Glomerular visceral epithelial cell (primary cell): ENCODE data around the gene CLEC7A.

Experiments used
- DNase-seq: peaks from one replicate; pipeline ENCODE4 v3.0.0-alpha.2; 2016; ENCODE audit errors: extremely low spot score

Gene CLEC7A

DNA sequence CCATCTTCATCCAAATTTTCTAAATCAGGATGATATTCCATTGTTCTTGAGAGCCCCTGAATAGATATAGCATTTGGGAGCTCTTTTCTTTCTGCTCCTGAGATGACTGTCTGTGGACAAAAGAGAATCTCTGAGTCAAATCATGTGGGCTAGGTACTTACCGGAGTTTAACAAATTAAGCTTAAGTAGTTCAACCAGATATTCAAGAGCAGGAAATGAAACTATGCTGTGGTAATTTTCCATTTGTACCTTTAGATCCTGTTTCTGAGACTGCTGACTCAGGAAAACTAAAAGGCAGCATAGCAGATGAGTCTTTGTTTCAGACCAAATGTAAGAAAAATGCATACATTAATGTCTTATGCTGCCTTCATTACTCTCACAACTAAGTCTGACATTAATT lies at the start of gene CLEC7A:
Gene CLEC7A (minus strand): TSS at position 158 of the 400 bp plus-strand sequence. CDS start 117 bp downstream, at position 41.
- no peak for DNase-seq

DNA sequence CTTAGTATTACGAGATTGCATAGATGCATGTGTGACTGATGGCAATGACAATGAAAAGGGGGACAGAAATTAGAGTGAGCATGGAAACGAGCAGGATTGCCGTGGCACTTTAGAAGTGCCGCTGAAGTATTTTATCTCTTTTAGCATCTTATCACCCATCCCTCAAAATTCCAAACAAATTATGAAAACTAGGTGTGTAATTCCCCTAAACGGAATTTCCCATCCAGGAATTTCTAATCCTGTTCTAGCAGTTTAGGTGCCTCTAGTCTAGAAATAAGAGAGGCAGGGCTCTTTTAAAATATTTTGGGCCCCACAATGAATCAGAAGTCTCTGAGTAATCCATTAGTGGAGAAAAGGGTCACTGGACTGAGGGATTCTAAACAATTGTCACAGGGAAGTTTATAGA lies 49.8 kb upstream of the CLEC7A start:
- no peak for DNase-seq

DNA sequence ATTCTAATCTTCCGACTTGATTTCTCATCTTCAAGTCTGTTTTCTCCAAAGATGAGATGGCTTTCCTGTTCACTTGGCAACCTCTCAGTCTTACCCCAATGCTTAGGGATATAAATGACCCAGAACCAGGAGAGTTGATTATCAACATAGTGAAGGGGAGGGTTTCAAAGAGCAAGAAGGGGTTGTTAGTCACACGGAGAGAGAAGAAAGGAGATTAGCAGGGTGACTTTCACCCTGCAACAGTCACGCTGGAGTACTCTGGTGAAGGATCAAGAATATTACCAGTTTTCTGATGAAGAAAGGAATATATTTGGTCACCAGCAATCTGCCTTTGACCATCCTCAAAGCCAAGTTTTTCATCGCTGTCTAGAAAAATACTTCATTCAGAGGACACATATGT lies 48.8 kb upstream of the CLEC7A start, which contains the start of gene TMEM52B:
Gene TMEM52B (plus strand): TSS at position 212 of the 400 bp plus-strand sequence. CDS start 543 bp downstream, outside the sequence.
- no peak for DNase-seq

DNA sequence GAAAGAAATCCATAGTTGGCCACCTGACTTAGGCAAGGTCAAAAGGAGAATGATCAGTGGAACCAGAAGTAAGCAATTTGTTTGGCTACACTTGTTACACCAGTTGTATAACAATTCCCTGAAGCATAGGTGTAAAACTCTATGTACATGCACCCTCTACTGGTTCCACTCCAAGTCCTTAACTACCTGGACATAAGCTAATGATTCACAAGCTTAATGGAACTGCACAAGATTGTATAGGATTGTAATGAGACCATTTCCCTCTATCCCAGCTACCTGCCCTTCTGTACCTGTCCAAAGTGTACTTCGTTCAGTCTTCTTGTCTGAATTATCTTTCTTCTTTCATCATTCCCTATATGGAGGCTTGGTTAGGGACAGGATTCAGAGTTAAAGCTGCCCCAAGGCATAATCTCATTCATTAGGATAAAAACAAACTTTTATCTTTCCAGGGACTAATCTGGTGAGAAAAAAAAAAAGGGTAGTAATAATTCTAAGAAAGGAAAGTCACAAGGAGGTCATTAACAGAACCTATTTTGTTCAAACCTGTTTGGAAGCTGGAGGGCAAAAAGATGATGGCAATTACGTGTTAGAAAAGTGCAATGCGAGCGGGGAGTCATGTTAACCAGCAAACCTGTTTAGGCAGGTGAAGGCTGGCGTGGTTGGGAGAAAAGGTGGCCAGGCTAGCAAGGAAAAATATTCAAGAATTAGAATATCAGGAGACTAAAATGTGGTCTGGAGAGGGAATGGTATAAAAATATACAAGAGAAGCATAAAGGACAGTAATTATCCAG lies 46.0 kb upstream of the CLEC7A start:
- no peak for DNase-seq

DNA sequence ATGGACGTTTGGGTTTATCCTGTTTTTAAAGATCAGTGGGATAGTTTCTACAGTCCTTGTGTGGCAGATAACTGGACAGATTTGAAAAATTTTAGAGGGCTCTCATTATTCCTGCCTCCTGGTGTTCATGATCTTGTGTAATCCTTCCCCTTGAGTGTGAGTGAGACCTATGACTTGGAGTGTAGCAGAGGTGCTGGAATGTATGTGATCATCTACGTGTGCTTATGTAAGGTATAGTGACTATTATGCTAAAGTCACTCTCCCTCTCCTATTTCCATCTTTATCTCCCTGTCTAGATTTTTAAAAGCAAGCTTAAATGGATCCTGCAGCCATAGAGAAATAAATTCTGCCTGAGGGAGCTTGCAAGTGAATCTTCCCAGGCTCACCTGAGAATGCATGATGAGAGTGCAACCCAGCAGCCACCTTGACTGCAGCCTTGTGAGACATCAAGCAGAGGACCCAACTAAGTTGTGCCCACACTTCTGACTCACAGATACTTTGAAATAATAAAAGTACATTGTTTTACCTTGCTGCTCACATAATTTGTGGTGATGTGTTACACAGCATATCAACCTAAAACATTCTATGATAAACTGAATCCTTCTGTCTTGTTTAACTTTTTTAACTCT lies 45.1 kb upstream of the CLEC7A start:
- no peak for DNase-seq

DNA sequence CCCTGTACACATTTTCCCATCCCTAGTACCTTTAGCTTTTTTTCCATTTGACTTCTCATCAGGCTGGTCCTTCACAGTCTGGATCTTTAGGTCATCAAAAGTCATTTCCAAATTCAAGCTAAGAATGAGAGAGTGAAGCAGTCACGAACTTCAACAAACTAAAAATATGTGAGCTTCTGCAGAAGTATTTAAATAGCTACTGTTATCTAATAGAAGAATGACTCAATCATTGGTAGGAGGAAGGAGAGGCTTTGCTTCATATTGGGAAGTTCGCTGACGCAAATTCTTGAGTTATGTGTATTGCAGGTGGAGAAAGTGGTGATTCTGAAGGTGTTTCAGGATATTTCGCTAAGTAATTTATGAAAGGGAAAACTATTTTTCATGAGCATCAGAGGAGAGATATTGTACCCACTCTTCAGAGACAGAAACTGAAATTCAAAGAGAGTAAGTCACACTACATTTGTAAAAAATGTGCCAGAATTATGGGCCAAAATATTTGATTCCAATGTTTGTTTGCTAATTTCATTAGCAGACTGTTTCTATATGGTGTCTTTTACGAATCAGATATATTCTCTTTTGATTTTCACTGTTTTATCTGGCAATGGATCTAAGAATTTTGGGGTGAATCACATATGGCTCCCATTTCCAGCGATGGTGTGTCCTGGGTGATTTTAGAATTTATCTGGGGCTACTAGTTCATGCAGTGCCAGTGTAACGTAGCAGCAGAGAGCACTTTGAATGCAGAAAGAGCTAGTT lies 42.2 kb upstream of the CLEC7A start, which contains the start of gene OLR1:
Gene OLR1 (minus strand): TSS at position 160 of the 756 bp plus-strand sequence. CDS start 55 bp downstream, at position 105.
- no peak for DNase-seq

DNA sequence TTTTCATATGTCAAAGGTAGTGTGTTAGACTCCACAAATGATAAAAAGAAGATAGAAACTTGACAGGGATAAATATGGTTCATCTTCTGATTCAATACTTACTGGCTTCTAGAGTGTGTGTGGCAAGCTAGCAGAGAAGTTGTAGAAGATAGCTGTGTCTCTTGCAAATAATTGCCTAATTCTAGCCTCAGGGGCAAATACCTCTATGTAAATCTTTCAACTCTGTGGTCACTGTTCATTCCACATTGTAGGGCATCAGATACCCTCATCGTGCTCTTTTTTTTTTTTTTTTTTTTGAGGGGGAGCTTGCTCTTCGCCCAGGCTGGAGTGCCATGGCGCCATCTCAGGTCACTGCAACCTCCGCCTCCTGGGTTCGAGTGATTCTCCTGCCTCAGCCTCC lies 40.2 kb upstream of the CLEC7A start:
- no peak for DNase-seq

DNA sequence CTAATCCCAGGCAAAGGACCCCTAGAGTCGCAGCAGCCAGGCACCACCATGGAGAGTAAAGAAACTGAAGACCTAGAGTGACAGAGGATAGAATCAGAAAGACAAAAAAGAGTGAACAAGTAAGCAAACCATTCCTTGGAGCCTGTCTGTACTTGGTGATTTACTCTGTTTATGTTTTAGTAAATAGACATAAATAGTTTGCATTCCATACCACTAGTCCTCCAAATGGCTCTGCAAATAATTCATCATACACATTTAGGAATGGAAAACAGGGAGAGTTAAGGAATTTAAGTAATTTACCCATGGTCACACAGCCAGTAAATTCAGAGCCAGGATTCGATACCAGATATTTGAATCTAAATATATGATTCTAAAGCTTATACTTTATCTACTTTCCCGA lies 39.1 kb upstream of the CLEC7A start:
- no peak for DNase-seq

DNA sequence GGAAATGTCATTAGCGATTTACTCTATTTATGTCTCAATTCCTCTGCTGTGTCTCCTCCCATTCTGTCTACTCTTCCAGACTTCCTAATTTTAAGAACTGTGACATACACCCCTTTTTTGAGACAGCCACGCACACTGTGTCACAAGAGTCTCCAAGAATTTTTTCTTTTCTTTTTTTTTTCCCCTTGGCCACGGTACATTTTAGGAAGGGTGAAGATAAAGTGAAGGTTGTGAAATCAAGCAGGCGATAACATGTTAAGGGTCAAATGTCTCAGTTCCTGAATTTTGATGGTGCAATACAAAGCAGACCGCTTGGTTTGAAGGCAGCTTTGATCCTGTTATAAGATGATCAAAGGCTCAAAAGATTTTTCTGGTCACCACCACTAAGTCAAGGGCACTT lies 37.6 kb upstream of the CLEC7A start:
- DNase-seq: no peak

DNA sequence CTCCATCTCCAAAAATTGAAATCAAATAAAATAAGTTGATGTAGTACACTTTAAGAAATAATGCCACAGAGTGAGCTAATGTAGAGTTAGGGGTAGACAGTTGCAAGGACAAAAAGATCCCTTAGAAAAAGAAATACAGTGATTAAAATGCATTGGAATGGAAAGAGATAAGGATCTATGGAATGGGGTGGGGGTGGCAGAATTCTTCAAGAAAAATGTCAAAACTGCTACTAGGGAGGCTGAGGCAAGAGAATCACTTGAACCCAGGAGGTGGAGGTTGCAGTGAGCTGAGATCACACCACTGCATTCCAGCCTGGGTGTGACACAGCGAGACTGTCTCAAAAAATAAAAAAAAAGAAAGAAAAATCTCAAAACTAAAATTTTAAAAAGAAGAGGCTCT lies 35.4 kb upstream of the CLEC7A start:
- no peak for DNase-seq

DNA sequence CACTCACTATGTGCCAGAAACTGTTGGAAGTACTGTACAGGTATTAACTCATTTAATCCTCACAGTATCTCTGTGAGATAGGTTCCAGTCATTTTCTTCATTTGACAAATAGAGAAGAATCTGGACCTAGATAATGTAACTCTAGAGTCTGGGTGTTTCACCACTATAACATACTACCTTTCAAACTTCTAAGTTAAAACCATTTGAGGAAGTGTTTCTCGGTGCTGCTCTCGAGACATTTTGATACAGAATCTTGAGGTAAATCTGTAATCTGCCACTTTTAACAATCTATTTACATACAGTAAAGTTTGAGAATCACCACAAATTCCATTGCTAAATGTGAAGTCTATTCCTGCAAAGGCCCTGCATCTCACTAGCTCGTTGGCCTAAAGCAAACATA lies 33.1 kb upstream of the CLEC7A start:
- no peak for DNase-seq

DNA sequence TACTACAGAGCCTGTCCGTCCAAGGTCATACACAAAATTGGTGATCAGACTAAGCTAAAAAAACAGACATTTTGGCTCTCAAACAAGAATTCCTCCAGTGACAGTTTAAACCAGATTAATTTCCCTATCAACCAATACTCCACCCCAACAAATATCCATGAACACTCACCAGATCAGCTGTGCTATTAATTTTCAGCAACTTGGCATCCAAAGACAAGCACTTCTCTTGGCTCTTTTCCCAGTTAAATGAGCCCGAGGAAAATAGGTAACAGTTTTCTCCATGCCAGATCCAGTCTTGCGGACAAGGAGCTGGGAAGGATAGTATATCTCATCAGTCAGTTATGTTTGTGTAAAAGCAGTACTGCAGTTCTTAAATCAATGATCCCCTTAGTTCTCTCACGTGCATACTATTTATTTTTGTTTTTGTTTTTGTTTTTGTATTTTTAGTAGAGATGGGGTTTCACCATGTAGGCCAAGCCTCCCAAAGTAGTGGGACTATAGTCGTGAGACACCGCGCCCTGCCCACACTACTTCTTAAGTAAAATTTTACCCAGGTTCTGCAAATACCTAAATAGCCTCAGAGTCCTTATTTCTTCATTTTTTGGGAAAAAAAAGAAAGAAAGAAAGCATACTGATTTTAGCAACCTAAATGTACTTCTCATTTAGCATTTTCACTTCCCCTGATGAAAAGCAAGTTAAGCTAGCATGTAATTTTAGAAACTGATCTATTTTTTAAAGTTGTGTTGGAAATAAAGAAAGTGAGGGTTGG lies 30.8 kb upstream of the CLEC7A start:
- no peak for DNase-seq

DNA sequence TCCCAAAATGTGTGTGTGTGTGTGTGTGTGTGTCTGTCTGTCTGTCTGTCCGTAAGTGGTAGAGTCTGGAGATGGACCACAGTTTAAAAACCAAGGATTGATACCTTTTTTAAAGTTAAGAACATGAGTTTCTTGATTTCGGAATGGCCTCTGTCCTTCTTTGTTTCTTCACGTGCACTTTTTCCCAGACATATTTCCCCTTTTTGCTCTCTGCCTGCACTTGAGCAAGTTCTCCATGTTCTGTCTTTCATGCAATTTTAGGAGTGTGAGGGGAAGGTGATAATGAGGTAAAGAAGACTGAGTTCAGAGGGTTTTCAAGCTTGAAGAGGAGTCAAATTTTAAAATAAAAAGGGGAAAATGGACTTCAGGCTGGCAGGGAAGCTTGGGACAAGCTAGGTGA lies 29.3 kb upstream of the CLEC7A start:
- no peak for DNase-seq

DNA sequence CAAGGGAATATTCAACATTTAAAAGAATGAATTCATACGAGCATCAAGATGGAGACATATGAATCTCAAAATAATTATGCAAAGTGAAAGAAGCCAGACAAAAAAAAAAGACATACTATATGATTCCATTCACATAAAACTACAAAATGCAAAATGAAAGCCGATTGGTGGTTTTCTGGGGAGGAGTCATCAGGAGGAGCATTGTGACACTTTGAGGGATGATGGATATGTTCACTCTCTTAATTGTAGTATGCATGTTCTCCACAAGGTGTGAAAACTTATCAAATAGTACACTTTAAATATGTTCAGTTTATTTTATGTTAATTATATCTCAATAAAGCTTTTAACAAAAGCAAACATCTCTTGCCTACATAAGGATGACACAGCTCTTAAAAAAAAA lies 28.4 kb upstream of the CLEC7A start:
- DNase-seq: no peak

DNA sequence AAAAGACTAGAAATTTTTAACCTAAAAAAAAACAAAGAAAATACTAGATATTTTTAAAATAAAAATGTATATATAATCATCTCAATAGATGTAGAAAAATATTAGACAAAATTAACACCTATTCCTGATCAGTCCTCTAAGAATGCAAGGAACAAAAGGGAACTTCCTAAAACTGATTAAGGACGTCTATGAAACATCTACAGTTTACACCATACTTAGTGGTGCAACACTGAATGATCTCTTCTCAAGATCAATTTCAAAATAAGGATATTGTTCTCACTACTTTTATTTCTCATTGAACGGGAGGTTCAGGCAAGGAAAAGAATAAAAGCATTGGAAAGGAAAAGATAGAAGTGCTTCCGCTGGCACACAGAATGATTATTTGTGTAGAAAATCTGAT lies 26.0 kb upstream of the CLEC7A start:
- DNase-seq: no peak

DNA sequence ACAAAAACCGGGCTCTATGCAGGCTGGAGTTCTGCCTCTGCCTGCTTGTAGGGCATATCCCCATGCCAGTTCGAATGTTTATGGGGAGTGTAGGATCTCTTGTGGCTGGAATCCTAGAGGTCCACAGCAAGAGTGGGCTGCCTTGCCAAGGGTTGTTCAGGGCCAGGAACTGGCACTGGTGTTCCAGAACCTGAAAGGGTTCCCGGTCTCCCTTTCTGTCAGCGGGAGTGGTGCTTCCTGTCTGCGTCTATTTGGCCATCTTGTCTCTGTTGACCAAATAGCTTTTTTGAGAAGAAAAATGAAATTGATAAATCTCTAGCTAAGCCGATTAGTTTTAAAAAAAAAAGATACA lies 24.1 kb upstream of the CLEC7A start:
- no peak for DNase-seq

DNA sequence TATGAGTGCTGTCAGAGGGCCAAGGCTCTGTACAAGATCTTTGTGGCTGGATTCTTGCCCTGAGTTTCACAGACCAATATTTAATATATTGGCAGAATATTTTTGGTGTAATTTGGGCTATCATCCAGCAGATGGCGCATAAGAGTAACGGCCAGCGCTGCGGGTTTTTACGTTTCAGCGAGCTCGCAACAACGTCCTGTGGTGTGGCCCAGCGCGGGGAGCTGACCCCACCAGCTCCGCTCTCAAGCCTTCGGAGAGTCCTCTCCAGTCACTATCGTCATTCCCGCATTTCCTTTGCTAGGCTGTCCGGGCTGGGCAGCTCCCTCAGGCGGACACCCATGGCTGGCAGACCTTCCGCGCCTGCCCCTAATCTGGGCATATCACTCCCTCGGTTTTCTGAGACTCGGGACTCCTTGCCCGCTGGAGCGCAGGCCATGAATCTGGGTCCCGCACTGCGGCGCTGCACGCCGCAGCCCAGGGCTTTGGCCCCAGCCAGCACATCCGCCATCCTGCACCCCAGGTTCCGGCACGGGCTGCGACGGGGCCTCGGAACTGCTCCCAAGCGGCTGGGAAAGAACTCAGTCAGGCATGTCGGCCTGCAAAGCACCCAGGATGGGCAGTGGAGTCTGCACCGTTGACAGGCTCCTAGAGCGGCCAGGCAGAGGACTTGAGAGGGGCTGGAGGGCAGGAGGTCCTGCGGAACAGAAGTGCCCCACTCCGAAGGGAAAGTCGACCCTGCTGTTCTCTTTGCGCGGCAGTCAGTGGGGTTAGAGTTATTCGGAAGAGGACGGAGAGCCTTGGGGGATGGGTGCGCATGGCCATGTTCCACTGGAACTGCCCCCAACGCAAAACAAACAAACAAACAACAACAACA lies 23.5 kb upstream of the CLEC7A start:
- peak; percentile 61 for DNase-seq

DNA sequence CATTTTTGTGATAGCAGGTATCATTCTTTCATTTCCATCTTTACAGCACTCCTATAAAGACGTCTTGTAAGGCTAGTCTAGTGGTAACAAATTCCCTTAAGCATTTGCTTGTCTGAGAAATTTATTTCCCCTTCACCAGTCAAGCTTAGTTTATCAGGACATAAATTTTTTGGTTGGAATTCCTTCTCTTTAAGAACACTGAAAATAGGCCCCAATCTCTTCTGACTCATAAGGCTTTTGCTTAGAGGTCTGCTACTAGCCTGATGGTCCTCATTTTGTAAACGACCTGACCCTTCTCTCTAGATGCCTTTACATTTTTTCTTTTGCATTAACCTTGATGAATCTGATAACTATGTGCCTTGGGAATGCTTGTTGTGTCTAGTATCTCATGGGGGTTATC lies 21.6 kb upstream of the CLEC7A start:
- no peak for DNase-seq

DNA sequence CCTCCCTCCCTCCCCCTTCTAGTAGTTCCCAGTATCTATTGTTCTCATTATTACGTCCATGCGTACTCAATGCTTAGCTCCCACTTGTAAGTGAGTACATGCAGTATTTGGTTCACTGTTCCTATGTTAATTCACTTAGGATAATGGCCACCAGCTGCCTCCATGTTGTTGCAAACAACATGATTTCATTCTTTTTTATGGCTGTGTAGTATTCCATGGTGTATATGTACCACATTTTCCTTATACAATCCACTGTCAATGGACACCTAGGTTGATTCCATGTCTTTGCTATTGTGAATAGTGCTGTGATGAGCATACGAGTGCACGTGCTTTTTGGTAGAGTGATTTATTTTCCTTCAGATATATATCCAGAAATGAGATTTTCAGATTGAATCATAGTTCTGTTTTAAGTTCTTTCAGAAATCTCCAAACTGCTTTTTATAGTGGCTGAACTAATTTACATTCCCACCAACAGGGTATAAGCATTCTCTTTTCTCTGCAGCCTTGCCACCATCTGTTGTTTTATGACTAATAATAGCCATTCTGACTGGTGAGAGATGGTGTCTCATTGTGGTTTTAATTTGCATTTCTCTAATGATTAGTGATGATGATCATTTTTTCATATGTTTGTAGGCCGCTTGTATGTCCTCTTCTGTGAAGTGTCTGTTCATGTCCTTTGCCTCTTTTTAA lies 17.9 kb upstream of the CLEC7A start:
- no peak for DNase-seq

DNA sequence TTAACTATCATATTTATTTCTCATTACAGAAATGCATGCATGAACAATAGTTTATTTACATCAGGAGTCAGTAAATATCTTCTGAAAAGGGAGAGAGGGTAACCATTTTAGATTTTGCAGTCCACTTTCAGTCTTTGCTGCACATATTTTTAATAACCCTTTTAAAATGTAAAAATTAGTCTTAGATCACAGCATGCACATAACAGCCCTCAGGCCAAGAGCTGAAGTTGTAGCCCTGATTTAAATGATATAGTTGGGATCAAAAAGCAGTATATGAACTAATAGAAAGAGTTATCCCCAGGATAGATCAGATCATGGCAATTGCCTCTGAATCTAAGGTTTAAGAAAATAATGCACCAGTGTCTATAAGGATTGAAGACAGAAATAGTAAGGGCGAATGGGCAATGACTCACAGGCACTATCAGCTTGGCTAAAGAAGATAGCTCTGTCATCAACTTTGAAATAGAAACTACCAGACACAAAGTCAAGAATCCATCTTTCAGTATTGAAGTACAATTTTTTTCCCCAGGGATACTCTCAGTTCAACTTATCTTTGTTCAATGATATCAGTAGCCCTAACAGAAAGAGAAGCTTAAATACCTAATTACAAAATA lies 13.1 kb upstream of the CLEC7A start:
- no peak for DNase-seq
